Central memory CD8-positive, alpha-beta T cell (primary cell): ENCODE data around the gene BSG.

Experiments
- ATAC-seq: fragments of 150-1000 bp; cut with Tn5 transposase; replicated peaks from 2 replicates; pipeline ENCODE4 v1.10.0; 2022; ENCODE audit warnings: mild to moderate bottlenecking, moderate FRiP score, moderate number of reproducible peaks; ENCODE audit not compliant: poor library complexity, severe bottlenecking; ENCODE audit errors: extremely low read depth
- DNase-seq, 2 donors: peaks; one replicate each; pipeline ENCODE4 v3.0.0; 2021; ENCODE audit warnings: low spot score in 2 of 2
- H3K27ac Mint-ChIP-seq: one replicate; pipeline ENCODE4 v1.8.0; 2022; ENCODE audit warnings: low read depth, mild to moderate bottlenecking, moderate library complexity, mixed read lengths
- H3K27me3 Mint-ChIP-seq: one replicate; pipeline ENCODE4 v1.8.0; 2022; ENCODE audit warnings: mixed read lengths
- H3K36me3 Mint-ChIP-seq: one replicate; pipeline ENCODE4 v1.8.0; 2022; ENCODE audit warnings: mild to moderate bottlenecking, moderate library complexity, mixed read lengths; ENCODE audit not compliant: insufficient read depth
- H3K4me1 Mint-ChIP-seq: one replicate; pipeline ENCODE4 v1.8.0; 2022; ENCODE audit warnings: mixed read lengths
- H3K4me3 Mint-ChIP-seq: one replicate; pipeline ENCODE4 v1.8.0; 2022; ENCODE audit warnings: mild to moderate bottlenecking, moderate library complexity, mixed read lengths
- H3K9me3 Mint-ChIP-seq: one replicate; pipeline ENCODE4 v1.8.0; 2022; ENCODE audit warnings: mixed read lengths

The BSG gene

DNA sequence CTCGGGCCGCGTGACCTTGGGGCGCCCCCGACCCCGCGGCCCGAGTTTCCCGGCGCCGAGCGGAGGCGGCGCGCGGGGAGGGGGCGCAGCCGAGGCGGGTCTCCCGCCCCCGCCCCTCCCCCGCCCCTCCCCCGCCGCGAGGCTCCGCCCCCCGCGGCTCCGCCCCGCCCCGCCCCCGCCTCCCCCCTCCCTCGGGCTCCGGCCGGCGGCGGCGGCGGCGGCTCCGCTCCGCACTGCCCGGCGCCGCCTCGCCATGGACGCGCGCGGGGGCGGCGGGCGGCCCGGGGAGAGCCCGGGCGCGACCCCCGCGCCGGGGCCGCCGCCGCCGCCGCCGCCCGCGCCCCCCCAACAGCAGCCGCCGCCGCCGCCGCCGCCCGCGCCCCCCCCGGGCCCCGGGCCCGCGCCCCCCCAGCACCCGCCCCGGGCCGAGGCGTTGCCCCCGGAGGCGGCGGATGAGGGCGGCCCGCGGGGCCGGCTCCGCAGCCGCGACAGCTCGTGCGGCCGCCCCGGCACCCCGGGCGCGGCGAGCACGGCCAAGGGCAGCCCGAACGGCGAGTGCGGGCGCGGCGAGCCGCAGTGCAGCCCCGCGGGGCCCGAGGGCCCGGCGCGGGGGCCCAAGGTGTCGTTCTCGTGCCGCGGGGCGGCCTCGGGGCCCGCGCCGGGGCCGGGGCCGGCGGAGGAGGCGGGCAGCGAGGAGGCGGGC, 17.4 kb downstream of the BSG start, which contains the start of gene HCN2:
Gene HCN2, plus strand, starts transcription at position 189 of the 703 bp plus-strand sequence. Its CDS starts 65 bp downstream, at position 254.
- no peaks in the 10 kb centered on the region for H3K9me3 Mint-ChIP-seq
- H3K4me3 Mint-ChIP-seq = peak within 1 kb of the TSS; percentile 54
- H3K27me3 Mint-ChIP-seq = peaks cover 11% of the 10 kb centered on the region
- no peaks in the 10 kb centered on the region for H3K4me1 Mint-ChIP-seq
- no peak within 1 kb of the TSS for H3K27ac Mint-ChIP-seq
- ATAC-seq (no peak), DNase-seq (no peak)
- H3K36me3 Mint-ChIP-seq = peaks cover 8% of the 10 kb centered on the region

DNA sequence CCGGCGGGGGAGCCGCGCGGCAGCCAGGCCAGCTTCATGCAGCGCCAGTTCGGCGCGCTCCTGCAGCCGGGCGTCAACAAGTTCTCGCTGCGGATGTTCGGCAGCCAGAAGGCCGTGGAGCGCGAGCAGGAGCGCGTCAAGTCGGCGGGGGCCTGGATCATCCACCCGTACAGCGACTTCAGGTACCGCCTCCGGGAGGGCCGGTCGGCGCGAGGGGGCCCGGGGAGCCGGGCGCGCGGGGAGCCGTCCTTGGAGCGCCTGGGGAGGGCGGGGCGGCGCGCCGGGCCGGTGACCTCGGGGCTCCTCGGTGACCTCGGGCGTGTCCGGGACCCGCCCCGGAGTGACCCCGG, 18.0 kb downstream of the BSG start:
- ATAC-seq (no peak), DNase-seq (no peak)
- H3K36me3 Mint-ChIP-seq = peaks cover 8% of the 10 kb centered on the region
- no peaks in the 10 kb centered on the region for H3K9me3 Mint-ChIP-seq
- H3K4me1 Mint-ChIP-seq = no peaks in the 10 kb centered on the region
- H3K27me3 Mint-ChIP-seq = peaks cover 11% of the 10 kb centered on the region
- H3K27ac Mint-ChIP-seq = no peak overlapping the region
- peak overlapping the region; percentile 25 for H3K4me3 Mint-ChIP-seq

DNA sequence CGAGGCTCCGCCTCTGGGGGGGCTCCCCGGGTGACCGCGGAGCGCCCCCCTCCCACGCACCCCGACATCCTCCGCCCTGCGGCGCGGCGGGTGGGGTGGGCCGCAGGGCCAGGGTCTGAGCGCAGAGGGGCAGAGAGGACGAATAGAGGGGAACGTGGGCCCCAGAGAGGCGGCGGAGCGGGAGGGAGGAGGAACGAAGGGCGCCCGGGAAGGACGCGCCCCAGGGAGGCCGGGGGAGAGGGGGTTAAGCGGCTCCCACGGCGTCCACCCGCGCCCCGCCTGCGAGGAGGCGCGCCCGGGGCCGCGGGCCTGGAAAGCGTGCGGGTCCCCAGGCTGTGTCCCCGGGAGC, 18.3 kb downstream of the BSG start:
- H3K36me3 Mint-ChIP-seq = peaks cover 8% of the 10 kb centered on the region
- no peaks in the 10 kb centered on the region for H3K9me3 Mint-ChIP-seq
- no peak overlapping the region for H3K4me3 Mint-ChIP-seq

DNA sequence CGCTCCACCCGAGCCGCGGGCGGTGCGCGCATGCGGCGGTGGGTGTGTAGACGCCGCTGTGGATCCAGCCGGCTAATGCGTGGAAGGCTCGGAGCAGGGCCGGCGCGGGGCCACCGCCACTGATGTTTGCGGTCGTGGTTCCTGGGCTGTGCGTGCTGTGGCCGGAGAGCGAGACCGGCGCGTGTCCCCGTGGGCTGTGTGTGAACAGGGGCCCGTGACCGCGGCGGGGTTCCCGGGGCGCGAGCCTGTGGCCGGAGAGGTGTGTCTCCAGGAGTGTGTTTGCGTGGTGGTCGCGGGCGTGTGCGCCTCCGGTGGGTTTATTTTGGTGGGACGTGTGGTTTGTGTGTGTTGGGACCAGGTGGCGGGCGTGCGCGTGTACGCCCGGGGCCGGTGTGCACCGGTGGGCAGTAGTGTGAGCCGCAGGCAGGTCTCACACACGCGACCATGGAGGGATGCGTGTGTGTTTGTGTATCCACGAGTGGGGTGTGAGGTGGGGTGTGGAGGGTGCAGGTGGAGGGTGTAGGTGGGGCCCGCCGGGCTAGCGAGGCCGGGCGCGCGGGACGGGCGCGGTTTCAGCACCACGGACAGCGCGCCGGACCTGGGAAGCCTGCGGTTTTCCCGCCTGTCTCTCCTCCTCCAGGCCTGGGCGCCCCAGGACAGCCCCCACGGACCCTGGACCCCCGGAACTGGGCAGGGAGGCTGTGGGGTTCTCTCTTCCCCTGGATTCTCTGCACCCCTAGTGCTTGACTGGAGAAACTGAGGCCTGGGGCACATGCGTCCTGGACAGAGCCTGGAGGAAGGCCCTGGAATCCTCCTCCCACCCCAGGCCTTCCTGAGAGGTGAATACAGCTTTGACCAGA, 18.9 kb downstream of the BSG start:
- Mint-ChIP-seq H3K4me1 (no peaks in the 10 kb centered on the region), H3K4me3 (no peak overlapping the region), H3K27me3 (peaks cover 4% of the 10 kb centered on the region), H3K27ac (no peak overlapping the region), H3K36me3 (peaks cover 8% of the 10 kb centered on the region), H3K9me3 (no peaks in the 10 kb centered on the region)
- DNase-seq = no peak
- ATAC-seq = no peak

More for the DNA sequence above, 18.3 kb downstream of the BSG start:
- no peaks in the 10 kb centered on the region for H3K4me1 Mint-ChIP-seq
- H3K27ac Mint-ChIP-seq = no peak overlapping the region
- ATAC-seq = no peak
- no peak for DNase-seq
- peaks cover 10% of the 10 kb centered on the region for H3K27me3 Mint-ChIP-seq

DNA sequence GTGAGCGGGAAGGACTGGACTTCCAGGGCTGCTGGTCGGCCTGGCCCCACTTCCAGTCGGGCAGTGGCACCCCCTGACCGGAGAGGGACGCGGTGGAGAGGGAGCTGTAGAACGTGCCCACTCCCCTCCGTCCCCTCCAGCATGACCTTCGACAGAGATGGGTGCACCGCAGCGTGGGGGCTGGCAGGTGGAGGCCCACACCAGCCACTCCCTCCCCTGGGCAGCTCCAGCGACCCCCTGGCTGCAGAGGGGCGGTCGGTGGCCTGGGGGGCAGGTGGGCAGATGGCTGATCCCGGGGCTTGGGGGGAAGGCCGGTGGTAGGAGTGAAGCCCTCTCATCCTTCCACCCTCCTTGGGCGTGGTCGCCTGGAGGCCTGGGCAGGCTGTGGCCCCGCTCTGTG, 19.7 kb downstream of the BSG start:
- no peaks in the 10 kb centered on the region for H3K27me3 Mint-ChIP-seq
- H3K9me3 Mint-ChIP-seq = no peaks in the 10 kb centered on the region
- H3K27ac Mint-ChIP-seq = no peak overlapping the region
- H3K36me3 Mint-ChIP-seq = peaks cover 6% of the 10 kb centered on the region
- ATAC-seq (no peak), DNase-seq (no peak)
- no peaks in the 10 kb centered on the region for H3K4me1 Mint-ChIP-seq
- no peak overlapping the region for H3K4me3 Mint-ChIP-seq

DNA sequence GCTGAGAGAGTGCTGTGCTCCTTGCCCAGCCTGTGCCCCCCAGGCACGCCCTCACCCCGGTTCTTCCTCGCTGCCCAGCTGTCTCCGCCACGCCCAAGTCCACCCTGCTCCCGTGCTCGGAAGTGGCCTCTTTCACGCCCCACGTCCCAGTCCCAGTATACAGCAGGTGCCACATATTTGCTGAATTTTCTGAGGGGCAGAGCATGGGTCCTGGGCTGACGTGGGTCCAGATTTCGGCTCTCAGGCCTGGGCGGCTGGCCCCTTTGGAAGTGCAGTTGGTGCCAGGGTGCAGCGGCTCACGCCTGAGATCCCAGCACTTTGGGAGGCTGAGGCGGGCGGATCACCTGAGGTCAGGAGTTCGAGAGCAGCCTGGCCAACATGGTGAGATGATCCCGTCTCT, 20.7 kb downstream of the BSG start:
- no peak for ATAC-seq
- no peak for DNase-seq
- no peak overlapping the region for H3K4me3 Mint-ChIP-seq
- H3K4me1 Mint-ChIP-seq = no peaks in the 10 kb centered on the region
- H3K27me3 Mint-ChIP-seq = no peaks in the 10 kb centered on the region
- H3K27ac Mint-ChIP-seq = no peak overlapping the region
- H3K9me3 Mint-ChIP-seq = no peaks in the 10 kb centered on the region
- peaks cover 6% of the 10 kb centered on the region for H3K36me3 Mint-ChIP-seq

DNA sequence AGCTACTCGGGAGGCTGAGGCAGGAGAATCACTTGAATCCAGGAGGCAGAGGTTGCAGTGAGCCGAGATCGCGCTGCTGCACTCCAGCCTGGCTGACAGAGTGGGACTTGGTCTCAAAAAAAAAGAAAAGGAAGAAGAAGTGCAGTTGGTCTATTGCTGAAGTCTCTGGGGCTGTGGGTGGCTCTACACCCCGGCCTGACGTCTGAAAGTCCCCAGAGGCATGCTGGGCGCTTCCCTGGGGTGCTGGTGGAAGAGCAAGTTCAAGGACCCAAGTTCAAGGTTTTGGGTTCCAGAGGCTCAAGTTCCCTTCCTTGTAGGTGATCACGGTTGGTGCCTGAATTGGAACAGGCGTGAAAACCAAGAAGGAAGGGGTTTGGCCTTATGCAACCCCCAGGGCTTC, 21.1 kb downstream of the BSG start:
- no peaks in the 10 kb centered on the region for H3K27me3 Mint-ChIP-seq
- peaks cover 6% of the 10 kb centered on the region for H3K36me3 Mint-ChIP-seq
- H3K27ac Mint-ChIP-seq = no peak overlapping the region
- ATAC-seq (no peak), DNase-seq (no peak)
- H3K4me3 Mint-ChIP-seq = no peak overlapping the region
- no peaks in the 10 kb centered on the region for H3K4me1 Mint-ChIP-seq
- H3K9me3 Mint-ChIP-seq = no peaks in the 10 kb centered on the region

DNA sequence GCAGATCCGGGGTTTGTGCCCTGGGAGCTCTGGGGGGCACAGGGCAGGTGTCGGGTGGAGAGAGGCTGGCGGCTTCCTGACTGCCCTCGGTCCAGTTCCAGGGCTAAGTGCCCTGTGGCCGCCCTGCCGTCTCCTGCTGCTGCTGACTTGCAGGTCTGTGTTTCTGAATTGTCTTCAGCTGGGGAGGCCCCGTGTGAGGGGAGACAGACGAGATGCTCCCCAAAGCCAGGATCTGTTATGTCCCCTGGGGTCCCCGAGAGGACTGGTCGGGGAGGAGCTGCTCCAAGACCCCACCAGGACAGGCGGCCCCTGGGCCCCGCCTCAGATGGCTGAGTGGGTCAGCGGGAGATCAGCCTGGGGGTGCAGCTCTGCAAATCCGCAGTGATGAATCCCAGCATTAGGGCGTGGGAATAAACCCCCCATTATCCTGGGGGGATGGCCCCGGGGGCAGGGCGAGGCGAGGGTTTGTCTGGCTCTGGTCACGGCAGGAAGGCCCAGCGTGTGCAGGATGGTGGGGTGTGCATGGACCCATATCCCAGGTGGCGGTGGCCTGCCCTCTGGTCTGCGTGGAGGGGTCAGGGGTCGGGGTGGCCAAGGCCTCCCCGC, 22.0 kb downstream of the BSG start:
- DNase-seq (no peak), ATAC-seq (no peak)
- Mint-ChIP-seq H3K4me1 (no peaks in the 10 kb centered on the region), H3K27me3 (no peaks in the 10 kb centered on the region), H3K27ac (no peak overlapping the region), H3K4me3 (no peak overlapping the region), H3K9me3 (no peaks in the 10 kb centered on the region), H3K36me3 (peaks cover 4% of the 10 kb centered on the region)

DNA sequence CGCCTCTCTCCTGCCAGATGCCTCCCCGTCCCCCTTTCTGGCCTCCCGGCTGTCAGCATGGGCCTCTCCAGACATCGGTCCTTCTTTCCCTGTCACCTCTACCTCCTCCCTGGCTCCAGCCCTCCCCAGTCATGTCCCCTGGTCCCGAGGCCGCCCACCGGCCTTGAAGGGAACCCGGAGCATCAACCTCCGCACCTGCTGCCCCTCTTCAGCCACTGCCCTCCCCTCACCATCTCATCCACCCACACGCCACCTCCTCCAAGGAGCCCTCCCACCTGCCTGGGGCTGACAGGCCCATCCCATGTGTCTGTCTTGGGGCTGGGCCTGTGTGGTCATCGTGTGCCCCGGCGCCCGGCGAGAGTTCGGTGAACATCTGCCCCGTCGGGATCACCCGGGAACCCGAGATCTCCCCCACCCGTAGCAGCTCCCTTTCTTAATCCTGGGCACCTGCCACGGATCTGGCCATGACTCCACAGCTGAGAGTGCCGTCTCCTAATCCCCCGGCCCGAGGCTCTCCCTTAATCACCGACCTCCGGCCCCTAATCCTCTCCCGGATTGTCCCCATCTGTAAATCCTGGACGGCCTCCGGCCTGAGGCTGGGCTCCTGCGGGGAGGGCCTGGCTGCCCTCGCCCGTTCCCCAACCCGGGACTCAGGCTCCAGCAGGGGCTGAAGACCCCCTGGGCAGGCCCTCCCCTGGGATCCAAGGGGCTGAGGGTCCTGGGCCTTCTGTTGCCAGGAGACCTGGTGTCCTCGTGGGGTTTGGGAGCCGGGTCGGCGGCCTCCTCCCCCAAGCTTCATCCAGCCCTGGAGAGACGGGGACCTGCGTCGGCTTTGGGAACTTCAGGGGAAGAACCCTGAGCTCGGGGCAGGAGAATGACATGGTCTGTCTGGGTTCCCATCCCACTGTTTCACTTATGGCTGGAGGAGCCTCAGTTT, 23.2 kb downstream of the BSG start:
- Mint-ChIP-seq H3K27me3 (no peaks in the 10 kb centered on the region), H3K27ac (no peak overlapping the region), H3K4me3 (no peak overlapping the region)

DNA sequence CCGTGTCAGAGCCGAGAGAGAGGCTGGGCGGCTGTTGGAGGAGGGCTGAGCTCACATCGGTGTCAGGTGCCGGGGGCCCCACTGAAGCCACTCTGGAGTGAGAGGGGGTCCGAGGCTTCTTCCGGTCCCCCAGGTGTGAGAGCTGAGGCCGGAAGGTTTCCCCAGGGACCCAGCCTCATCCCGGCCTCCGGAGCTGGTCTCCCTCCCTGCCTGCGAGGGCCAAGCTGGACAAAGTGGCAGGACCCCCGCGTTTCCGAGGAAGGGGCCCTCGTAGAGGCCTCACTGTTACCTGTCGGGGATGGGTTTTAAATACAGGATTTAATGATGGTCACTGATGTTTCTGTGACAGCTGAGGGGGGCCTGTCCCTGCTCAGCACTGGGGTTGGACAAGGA, 23.9 kb downstream of the BSG start:
- ATAC-seq = no peak
- Mint-ChIP-seq H3K4me3 (no peak overlapping the region), H3K9me3 (no peaks in the 10 kb centered on the region), H3K27me3 (no peaks in the 10 kb centered on the region), H3K27ac (no peak overlapping the region), H3K36me3 (peaks cover 4% of the 10 kb centered on the region), H3K4me1 (no peaks in the 10 kb centered on the region)
- DNase-seq = no peak

More for the DNA sequence above, 23.2 kb downstream of the BSG start:
- ATAC-seq (no peak), DNase-seq (no peak)
- Mint-ChIP-seq H3K36me3 (peaks cover 2% of the 10 kb centered on the region), H3K4me1 (no peaks in the 10 kb centered on the region), H3K9me3 (no peaks in the 10 kb centered on the region)

DNA sequence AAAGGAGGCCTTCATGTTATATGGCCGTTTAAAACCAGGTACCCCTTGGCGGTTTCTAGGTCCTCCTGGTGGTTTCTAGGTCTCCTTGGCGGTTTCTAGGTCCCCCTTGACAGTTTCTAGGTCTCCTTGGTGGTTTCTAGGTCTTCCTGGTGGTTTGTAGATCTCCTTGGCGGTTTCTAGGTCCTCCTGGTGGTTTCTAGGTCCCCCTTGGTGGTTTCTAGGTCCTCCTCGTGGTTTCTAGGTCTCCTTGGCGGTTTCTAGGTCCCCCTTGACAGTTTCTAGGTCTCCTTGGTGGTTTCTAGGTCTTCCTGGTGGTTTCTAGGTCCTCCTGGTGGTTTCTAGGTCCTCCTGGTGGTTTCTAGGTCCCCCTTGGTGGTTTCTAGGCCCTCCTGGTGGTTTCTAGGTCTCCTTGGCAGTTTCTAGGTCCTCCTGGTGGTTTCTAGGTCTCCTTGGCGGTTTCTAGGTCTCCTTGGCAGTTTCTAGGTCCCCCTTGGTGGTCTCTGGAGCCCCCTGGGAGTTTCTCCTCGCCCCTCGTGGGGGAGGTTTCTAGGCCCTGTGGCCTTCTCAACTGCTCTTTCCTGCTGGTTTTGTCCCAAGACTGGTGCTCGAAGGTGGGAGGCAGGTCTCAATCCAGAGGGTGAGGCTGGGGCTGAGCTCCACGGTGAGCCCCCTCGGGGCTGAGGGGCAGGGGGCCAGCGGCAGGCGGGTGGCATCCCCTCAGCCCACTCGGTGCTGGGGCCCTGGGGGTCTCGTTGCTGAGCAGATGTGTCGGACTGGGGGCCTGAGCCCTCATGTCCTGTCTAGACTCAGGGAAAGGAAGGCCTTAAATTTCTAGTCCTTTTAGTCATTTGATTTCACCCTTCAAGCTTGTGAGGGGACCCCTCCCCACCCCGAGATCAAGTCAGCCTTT, 25.3 kb downstream of the BSG start:
- ATAC-seq (no peak), DNase-seq (no peak)
- no peaks in the 10 kb centered on the region for H3K4me1 Mint-ChIP-seq
- no peaks in the 10 kb centered on the region for H3K9me3 Mint-ChIP-seq
- no peaks in the 10 kb centered on the region for H3K27me3 Mint-ChIP-seq
- no peak overlapping the region for H3K27ac Mint-ChIP-seq
- no peak overlapping the region for H3K4me3 Mint-ChIP-seq
- H3K36me3 Mint-ChIP-seq = peaks cover 4% of the 10 kb centered on the region
